Endodermal cell (in vitro differentiated cells): ENCODE data around the gene OR1F1. TPM values are rescaled to one million over a fixed set of nuclear protein-coding genes. Genes with fewer than 3 reads are reported as not detected.

Experiments used
- DNase-seq: peaks from one replicate; pipeline ENCODE4 v3.0.0-alpha.2; 2017
- H3K27ac ChIP-seq: 2 replicates; pipeline ENCODE4 v1.5.1; 2013; ENCODE audit warnings: mild to moderate bottlenecking, low read depth, low read length, moderate library complexity
- H3K27me3 ChIP-seq: 2 replicates; pipeline ENCODE4 v1.6.1; 2013; ENCODE audit warnings: mild to moderate bottlenecking, low read length, moderate library complexity; ENCODE audit not compliant: insufficient read depth, control insufficient read depth, poor library complexity, severe bottlenecking
- H3K36me3 ChIP-seq: 2 replicates; pipeline ENCODE4 v1.7.0; 2013; ENCODE audit warnings: mild to moderate bottlenecking, low read length, moderate library complexity; ENCODE audit not compliant: control insufficient read depth, insufficient read depth
- H3K4me1 ChIP-seq: one replicate; pipeline ENCODE4 v1.7.0; 2013; ENCODE audit warnings: low read length; ENCODE audit not compliant: control insufficient read depth, insufficient read depth
- H3K4me3 ChIP-seq: 2 replicates; pipeline ENCODE4 v1.5.1; 2013; ENCODE audit warnings: mild to moderate bottlenecking, low read length, moderate library complexity
- H3K9ac ChIP-seq: 2 replicates; pipeline ENCODE4 v1.6.1; 2013; ENCODE audit warnings: mild to moderate bottlenecking, low read length, moderate library complexity; ENCODE audit not compliant: poor library complexity, severe bottlenecking; ENCODE audit errors: extremely low read depth
- H3K9me3 ChIP-seq: 2 replicates; pipeline ENCODE4 v1.6.1; 2013; ENCODE audit warnings: mild to moderate bottlenecking, low read length, moderate library complexity; ENCODE audit not compliant: control insufficient read depth
- H3K27ac Mint-ChIP-seq: 2 replicates; pipeline ENCODE4 v1.8.0; 2020; ENCODE audit warnings: mixed read lengths
- H3K27me3 Mint-ChIP-seq: 2 replicates; pipeline ENCODE4 v1.8.0; 2021; ENCODE audit warnings: mild to moderate bottlenecking, mixed read lengths; ENCODE audit not compliant: insufficient read depth
- H3K36me3 Mint-ChIP-seq: 2 replicates; pipeline ENCODE4 v1.8.0; 2020; ENCODE audit warnings: low read depth, mixed read lengths
- H3K4me1 Mint-ChIP-seq: 2 replicates; pipeline ENCODE4 v1.8.0; 2020; ENCODE audit warnings: mixed read lengths
- H3K4me3 Mint-ChIP-seq: 2 replicates; pipeline ENCODE4 v1.8.0; 2020; ENCODE audit warnings: mild to moderate bottlenecking, moderate library complexity, mixed read lengths
- H3K9me3 Mint-ChIP-seq: 2 replicates; pipeline ENCODE4 v1.8.0; 2020; ENCODE audit warnings: mild to moderate bottlenecking, mixed read lengths
- CTCF ChIP-seq: fragments of 200-600 bp; sonication (generic); conservative IDR thresholded peaks from 2 replicates; pipeline ENCODE4 v1.5.0; 2021; ENCODE audit warnings: antibody characterized with exemption, mild to moderate bottlenecking
- WGBS, 2 experiments: methylation state at CpG; one replicate each; pipeline versions ENCODE4 v1.1.5 to v1.1.7; 2013; ENCODE audit warnings: missing lambda C conversion rate in 2 of 2, mixed read lengths in 1 of 2; ENCODE audit not compliant: insufficient coverage in 1 of 2, insufficient read length in 1 of 2; 5-methylcytosine and 5-hydroxymethylcytosine counted together
- total RNA-seq, 2 donors: library from RNA; stranded (reverse); fragmentation: NEBNext Ultra II Directional in 1 of 2; extraction: Animal tissue kit (Norgen Biotek cat#: 25700) in 1 of 2; gene quantifications; 2 replicates in 1 of 2; 3 replicates in 1 of 2; pipeline ENCODE4 v1.2.1, GENCODE V29; 2021

The OR1F1 gene
- total RNA-seq, 2 donors from 2014 or later, result 0.29 TPM; not detected in 1

DNA sequence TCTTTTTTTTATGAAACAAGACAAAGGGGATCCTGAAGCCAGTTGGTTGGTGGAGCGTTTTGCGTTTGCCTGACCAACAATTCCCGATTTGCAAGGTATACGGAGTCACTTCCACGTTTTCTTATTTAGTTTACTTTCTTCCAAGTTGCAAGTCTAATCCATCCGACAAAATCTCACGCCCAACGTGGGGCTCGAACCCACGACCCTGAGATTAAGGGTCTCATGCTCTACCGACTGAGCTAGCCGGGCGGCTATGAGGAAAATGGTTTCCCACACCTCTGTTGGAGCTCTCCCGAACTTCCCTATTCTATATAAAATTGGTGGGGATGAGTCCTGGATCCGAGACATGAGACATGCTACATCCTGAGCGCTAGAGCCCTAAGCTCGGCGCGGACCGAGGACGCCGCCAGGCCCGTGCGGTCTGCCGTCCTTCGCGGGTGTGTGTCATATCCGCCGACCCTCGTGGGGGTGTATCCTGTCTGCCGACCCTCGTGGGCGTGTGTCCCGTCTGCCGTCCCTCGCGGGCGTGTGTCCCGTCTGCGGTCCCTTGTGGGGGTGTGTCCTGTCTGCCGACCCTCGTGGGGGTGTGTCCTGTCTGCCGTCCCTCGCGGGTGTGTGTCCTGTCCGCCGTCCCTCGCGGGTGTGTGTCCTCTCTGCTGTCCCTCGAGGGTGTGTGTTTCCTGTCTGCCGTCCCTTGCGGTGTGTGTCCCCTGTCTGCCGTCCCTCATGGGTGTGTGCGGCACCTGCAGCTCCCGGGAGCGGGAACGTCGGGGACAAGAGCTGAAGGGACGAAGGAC is 30.6 kb upstream of the OR1F1 start:
- Histone ChIP-seq H3K36me3 (no peaks in the 10 kb centered on the region), H3K9ac (peak overlapping the region; percentile 11), H3K9me3 (no peaks in the 10 kb centered on the region), H3K4me1 (no peaks in the 10 kb centered on the region), H3K27me3 (peaks cover 8% of the 10 kb centered on the region), H3K4me3 (peak overlapping the region; percentile 87), H3K27ac (no peak overlapping the region)
- Mint-ChIP-seq H3K4me3 (peak overlapping the region; percentile 72), H3K36me3 (no peaks in the 10 kb centered on the region), H3K27me3 (peaks cover 29% of the 10 kb centered on the region), H3K9me3 (peaks cover 2% of the 10 kb centered on the region), H3K27ac (peak overlapping the region; percentile 88), H3K4me1 (peaks cover 3% of the 10 kb centered on the region)
- peak; percentile 96 for DNase-seq
- no peak for TF ChIP-seq CTCF
- 1% methylated on average over 27 to 59 of the region's 59 CpGs for WGBS, 2 experiments

DNA sequence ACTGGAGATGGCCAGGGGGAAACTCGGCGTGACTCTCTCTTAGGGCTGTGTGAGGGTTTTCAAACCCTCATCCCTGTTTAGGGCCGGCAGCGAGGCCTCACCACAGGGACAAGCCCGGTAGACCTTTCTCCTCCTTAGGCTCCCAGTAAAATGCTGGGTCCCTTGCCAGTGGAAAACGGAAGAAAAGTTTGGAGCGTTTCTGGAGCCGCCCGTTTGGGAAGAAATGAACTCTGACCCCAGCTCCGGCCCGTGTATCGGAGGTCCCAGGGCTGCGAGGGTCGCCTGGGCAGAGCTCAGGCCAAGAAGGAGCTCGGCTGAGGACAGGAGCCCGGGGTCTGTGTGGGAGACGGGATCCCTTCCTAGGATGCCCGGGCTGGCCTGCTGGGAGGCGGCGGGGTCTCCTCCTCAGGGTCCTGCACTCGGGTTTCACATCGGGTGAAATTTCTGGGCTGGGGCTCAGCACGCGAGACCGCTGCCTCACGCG is 29.9 kb upstream of the OR1F1 start:
- peak overlapping the region; percentile 11 for H3K9ac ChIP-seq
- 1% methylated on average over 18 to 27 of the region's 27 CpGs for WGBS, 2 experiments
- peak overlapping the region; percentile 87 for H3K4me3 ChIP-seq
- peaks cover 8% of the 10 kb centered on the region for H3K27me3 ChIP-seq
- no peak for TF ChIP-seq CTCF
- H3K4me1 ChIP-seq, result no peaks in the 10 kb centered on the region
- H3K27ac Mint-ChIP-seq, result peak overlapping the region; percentile 88
- no peak overlapping the region for H3K27ac ChIP-seq
- no peaks in the 10 kb centered on the region for H3K36me3 ChIP-seq
- H3K36me3 Mint-ChIP-seq, result no peaks in the 10 kb centered on the region
- H3K9me3 ChIP-seq, result no peaks in the 10 kb centered on the region
- peaks cover 2% of the 10 kb centered on the region for H3K9me3 Mint-ChIP-seq
- peak overlapping the region; percentile 72 for H3K4me3 Mint-ChIP-seq
- DNase-seq, result peak; percentile 82
- peaks cover 3% of the 10 kb centered on the region for H3K4me1 Mint-ChIP-seq
- peaks cover 29% of the 10 kb centered on the region for H3K27me3 Mint-ChIP-seq

DNA sequence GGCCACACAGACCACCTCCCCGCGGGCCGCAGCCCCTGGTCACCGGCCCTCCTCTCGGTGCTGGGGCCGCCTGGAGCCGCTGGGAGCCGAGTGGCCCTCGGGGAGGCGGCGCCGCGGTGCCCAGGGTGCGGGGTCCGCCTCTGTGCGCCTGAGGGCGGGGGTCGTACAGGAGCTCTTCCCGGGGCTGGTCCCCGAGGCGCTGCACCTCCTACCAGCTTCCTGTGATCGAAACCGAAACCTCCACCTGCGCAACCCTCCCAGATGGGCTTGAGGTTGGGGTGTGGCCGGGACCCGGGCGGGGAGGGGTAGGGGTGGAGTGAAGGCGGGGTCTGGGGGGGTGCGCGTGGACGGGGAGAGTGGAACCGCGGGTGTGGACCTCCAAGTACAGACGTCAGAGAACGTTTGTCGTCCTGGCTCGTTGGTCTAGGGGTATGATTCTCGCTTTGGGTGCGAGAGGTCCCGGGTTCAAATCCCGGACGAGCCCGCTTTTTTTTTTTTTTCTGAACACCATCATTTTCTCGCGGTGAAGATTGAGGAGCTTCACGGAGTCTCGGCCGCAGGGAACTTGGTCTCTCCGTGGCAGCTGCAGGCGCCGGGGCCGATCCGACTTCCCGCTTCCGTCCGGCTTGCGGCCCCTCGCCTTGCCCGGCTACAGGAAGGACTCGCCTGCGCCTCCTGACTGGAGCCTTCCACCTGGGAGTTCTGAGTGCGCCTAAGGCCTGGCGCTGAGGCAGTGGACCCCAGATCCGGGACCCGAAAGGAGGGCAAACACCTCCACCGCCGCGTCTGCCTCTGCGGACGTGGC is 29.3 kb upstream of the OR1F1 start:
- H3K9ac ChIP-seq, result peak overlapping the region; percentile 57
- H3K36me3 ChIP-seq, result no peaks in the 10 kb centered on the region
- Mint-ChIP-seq H3K9me3 (peaks cover 2% of the 10 kb centered on the region), H3K27ac (peak overlapping the region; percentile 90), H3K4me1 (peaks cover 3% of the 10 kb centered on the region), H3K4me3 (peak overlapping the region; percentile 72), H3K36me3 (no peaks in the 10 kb centered on the region), H3K27me3 (peaks cover 28% of the 10 kb centered on the region)
- H3K4me1 ChIP-seq, result no peaks in the 10 kb centered on the region
- WGBS, 2 experiments, result 1% methylated on average over 32 to 70 of the region's 70 CpGs
- no peak overlapping the region for H3K27ac ChIP-seq
- TF ChIP-seq CTCF, result no peak
- H3K27me3 ChIP-seq, result peaks cover 8% of the 10 kb centered on the region
- peak overlapping the region; percentile 87 for H3K4me3 ChIP-seq
- H3K9me3 ChIP-seq, result no peaks in the 10 kb centered on the region
- DNase-seq, result peak; percentile 95
